Endodermal cell (in vitro differentiated cells): ENCODE data around the gene IPO11. TPM values are rescaled to one million over a fixed set of nuclear protein-coding genes. Genes with fewer than 3 reads are reported as not detected.

ENCODE experiments used
- DNase-seq: peaks from one replicate; pipeline ENCODE4 v3.0.0-alpha.2; 2017
- H3K27ac ChIP-seq: 2 replicates; pipeline ENCODE4 v1.5.1; 2013; ENCODE audit warnings: mild to moderate bottlenecking, low read depth, low read length, moderate library complexity
- H3K27me3 ChIP-seq: 2 replicates; pipeline ENCODE4 v1.6.1; 2013; ENCODE audit warnings: mild to moderate bottlenecking, low read length, moderate library complexity; ENCODE audit not compliant: insufficient read depth, control insufficient read depth, poor library complexity, severe bottlenecking
- H3K36me3 ChIP-seq: 2 replicates; pipeline ENCODE4 v1.7.0; 2013; ENCODE audit warnings: mild to moderate bottlenecking, low read length, moderate library complexity; ENCODE audit not compliant: control insufficient read depth, insufficient read depth
- H3K4me1 ChIP-seq: one replicate; pipeline ENCODE4 v1.7.0; 2013; ENCODE audit warnings: low read length; ENCODE audit not compliant: control insufficient read depth, insufficient read depth
- H3K4me3 ChIP-seq: 2 replicates; pipeline ENCODE4 v1.5.1; 2013; ENCODE audit warnings: mild to moderate bottlenecking, low read length, moderate library complexity
- H3K9ac ChIP-seq: 2 replicates; pipeline ENCODE4 v1.6.1; 2013; ENCODE audit warnings: mild to moderate bottlenecking, low read length, moderate library complexity; ENCODE audit not compliant: poor library complexity, severe bottlenecking; ENCODE audit errors: extremely low read depth
- H3K9me3 ChIP-seq: 2 replicates; pipeline ENCODE4 v1.6.1; 2013; ENCODE audit warnings: mild to moderate bottlenecking, low read length, moderate library complexity; ENCODE audit not compliant: control insufficient read depth
- H3K27ac Mint-ChIP-seq: 2 replicates; pipeline ENCODE4 v1.8.0; 2020; ENCODE audit warnings: mixed read lengths
- H3K27me3 Mint-ChIP-seq: 2 replicates; pipeline ENCODE4 v1.8.0; 2021; ENCODE audit warnings: mild to moderate bottlenecking, mixed read lengths; ENCODE audit not compliant: insufficient read depth
- H3K36me3 Mint-ChIP-seq: 2 replicates; pipeline ENCODE4 v1.8.0; 2020; ENCODE audit warnings: low read depth, mixed read lengths
- H3K4me1 Mint-ChIP-seq: 2 replicates; pipeline ENCODE4 v1.8.0; 2020; ENCODE audit warnings: mixed read lengths
- H3K4me3 Mint-ChIP-seq: 2 replicates; pipeline ENCODE4 v1.8.0; 2020; ENCODE audit warnings: mild to moderate bottlenecking, moderate library complexity, mixed read lengths
- H3K9me3 Mint-ChIP-seq: 2 replicates; pipeline ENCODE4 v1.8.0; 2020; ENCODE audit warnings: mild to moderate bottlenecking, mixed read lengths
- WGBS, 2 experiments: methylation state at CpG; one replicate each; pipeline versions ENCODE4 v1.1.5 to v1.1.7; 2013; ENCODE audit warnings: missing lambda C conversion rate in 2 of 2, mixed read lengths in 1 of 2; ENCODE audit not compliant: insufficient coverage in 1 of 2, insufficient read length in 1 of 2; 5-methylcytosine and 5-hydroxymethylcytosine counted together
- total RNA-seq, 2 donors: library from RNA; stranded (reverse); fragmentation: NEBNext Ultra II Directional in 1 of 2; extraction: Animal tissue kit (Norgen Biotek cat#: 25700) in 1 of 2; gene quantifications; 2 replicates in 1 of 2; 3 replicates in 1 of 2; pipeline ENCODE4 v1.2.1, GENCODE V29; 2021
- TF ChIP-seq, protein P1 (sequence below): fragments of 200-600 bp; sonication (generic); conservative IDR thresholded peaks from 2 replicates; pipeline ENCODE4 v1.5.0; 2021; ENCODE audit warnings: antibody characterized with exemption, mild to moderate bottlenecking

The IPO11 gene
- total RNA-seq, 2 donors from 2014 or later, result 51.6 to 55.8 TPM

GRCh38 chr5:62536783-62537182 is 124.2 kb downstream of the IPO11 start:
- Mint-ChIP-seq H3K27me3 (no peaks in the 10 kb centered on the region), H3K9me3 (peaks cover 5% of the 10 kb centered on the region), H3K36me3 (peaks cover 20% of the 10 kb centered on the region), H3K4me3 (no peak overlapping the region), H3K27ac (no peak overlapping the region), H3K4me1 (peaks cover 6% of the 10 kb centered on the region)
- no peaks in the 10 kb centered on the region for H3K27me3 ChIP-seq
- no peak for DNase-seq
- no peaks in the 10 kb centered on the region for H3K4me1 ChIP-seq
- H3K27ac ChIP-seq, result no peak overlapping the region
- H3K4me3 ChIP-seq, result no peak overlapping the region
- peaks cover 14% of the 10 kb centered on the region for H3K36me3 ChIP-seq
- WGBS, 2 experiments, result 85% methylated on average over 1 of the region's 2 CpGs; no CpG with 5 or more reads in 1 of the 2 experiments
- H3K9me3 ChIP-seq, result no peaks in the 10 kb centered on the region
- TF ChIP-seq, protein P1, sequence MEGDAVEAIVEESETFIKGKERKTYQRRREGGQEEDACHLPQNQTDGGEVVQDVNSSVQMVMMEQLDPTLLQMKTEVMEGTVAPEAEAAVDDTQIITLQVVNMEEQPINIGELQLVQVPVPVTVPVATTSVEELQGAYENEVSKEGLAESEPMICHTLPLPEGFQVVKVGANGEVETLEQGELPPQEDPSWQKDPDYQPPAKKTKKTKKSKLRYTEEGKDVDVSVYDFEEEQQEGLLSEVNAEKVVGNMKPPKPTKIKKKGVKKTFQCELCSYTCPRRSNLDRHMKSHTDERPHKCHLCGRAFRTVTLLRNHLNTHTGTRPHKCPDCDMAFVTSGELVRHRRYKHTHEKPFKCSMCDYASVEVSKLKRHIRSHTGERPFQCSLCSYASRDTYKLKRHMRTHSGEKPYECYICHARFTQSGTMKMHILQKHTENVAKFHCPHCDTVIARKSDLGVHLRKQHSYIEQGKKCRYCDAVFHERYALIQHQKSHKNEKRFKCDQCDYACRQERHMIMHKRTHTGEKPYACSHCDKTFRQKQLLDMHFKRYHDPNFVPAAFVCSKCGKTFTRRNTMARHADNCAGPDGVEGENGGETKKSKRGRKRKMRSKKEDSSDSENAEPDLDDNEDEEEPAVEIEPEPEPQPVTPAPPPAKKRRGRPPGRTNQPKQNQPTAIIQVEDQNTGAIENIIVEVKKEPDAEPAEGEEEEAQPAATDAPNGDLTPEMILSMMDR, result no peak
- H3K9ac ChIP-seq, result no peak overlapping the region

GRCh38 chr5:62538017-62538942 is 125.7 kb downstream of the IPO11 start:
- peaks cover 19% of the 10 kb centered on the region for H3K36me3 Mint-ChIP-seq
- no peak overlapping the region for H3K4me3 Mint-ChIP-seq
- H3K9me3 ChIP-seq, result no peaks in the 10 kb centered on the region
- 89 to 90% methylated on average over 6 to 9 of the region's 9 CpGs for WGBS, 2 experiments
- no peak for DNase-seq
- H3K4me1 Mint-ChIP-seq, result peaks cover 6% of the 10 kb centered on the region
- no peaks in the 10 kb centered on the region for H3K4me1 ChIP-seq
- H3K27ac Mint-ChIP-seq, result peak overlapping the region; percentile 59
- no peaks in the 10 kb centered on the region for H3K27me3 Mint-ChIP-seq
- TF ChIP-seq, protein P1, result no peak
- no peaks in the 10 kb centered on the region for H3K27me3 ChIP-seq
- H3K9me3 Mint-ChIP-seq, result peaks cover 5% of the 10 kb centered on the region
- H3K9ac ChIP-seq, result no peak overlapping the region
- H3K4me3 ChIP-seq, result no peak overlapping the region
- H3K36me3 ChIP-seq, result peaks cover 16% of the 10 kb centered on the region
- no peak overlapping the region for H3K27ac ChIP-seq

GRCh38 chr5:62542720-62543119 is 130.2 kb downstream of the IPO11 start:
- no peaks in the 10 kb centered on the region for H3K27me3 ChIP-seq
- H3K27ac ChIP-seq, result no peak overlapping the region
- no peaks in the 10 kb centered on the region for H3K9me3 ChIP-seq
- H3K36me3 ChIP-seq, result peaks cover 16% of the 10 kb centered on the region
- no peak overlapping the region for H3K4me3 ChIP-seq
- Mint-ChIP-seq H3K36me3 (peaks cover 46% of the 10 kb centered on the region), H3K4me3 (no peak overlapping the region), H3K4me1 (peaks cover 6% of the 10 kb centered on the region), H3K9me3 (peaks cover 13% of the 10 kb centered on the region), H3K27ac (no peak overlapping the region), H3K27me3 (no peaks in the 10 kb centered on the region)
- DNase-seq, result no peak
- H3K9ac ChIP-seq, result no peak overlapping the region
- TF ChIP-seq, protein P1, result no peak
- WGBS, 2 experiments, result 100% methylated on average over 1 of the region's 1 CpG; no CpG with 5 or more reads in 1 of the 2 experiments
- no peaks in the 10 kb centered on the region for H3K4me1 ChIP-seq
